Measurements from ENCODE around the gene DPYD.
A peak's percentile ranks its signal among the peaks of the same experiment; 100 is the strongest.

The DPYD gene

DNA sequence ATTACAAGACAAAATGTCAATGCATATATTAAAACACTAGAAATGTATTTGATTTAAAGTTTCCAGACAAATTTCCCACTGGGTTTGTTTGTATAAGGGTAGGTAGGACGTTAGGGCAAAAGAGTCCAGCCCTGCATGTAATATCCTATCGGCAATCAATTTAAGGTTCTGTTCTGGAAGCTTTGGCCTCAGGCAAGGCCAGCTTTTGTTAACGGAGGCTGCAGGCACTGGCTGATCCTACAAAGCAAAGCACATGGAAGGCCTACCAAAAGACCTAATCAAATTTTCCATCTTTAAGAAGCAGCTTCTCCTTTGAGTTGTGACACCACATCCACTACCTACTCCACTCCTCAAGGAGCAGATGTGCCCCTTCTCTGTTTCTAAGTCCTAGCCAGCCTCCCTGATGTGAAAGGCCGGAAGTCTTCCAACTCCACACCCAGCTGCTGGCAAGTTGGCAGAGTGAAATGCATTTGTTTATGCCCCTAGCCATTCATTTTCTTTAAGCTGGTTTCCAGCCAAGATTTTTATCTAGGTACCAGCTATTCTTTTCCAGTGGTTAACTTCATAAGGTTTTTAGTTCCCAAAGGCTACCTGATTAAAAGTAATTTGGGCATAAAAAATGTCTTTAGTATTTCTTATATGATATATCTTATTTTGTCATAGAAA is 746.7 kb downstream of the DPYD start:
- peak; percentile 64 for DNase-seq

GRCh38 chr1:97170300-97170699 is 750.5 kb downstream of the DPYD start:
- DNase-seq: no peak

GRCh38 chr1:97168056-97168455 is 752.8 kb downstream of the DPYD start:
- DNase-seq: no peak

- no peak for DNase-seq
Measured at GRCh38 chr1:97167246-97167645, 753.6 kb downstream of the DPYD start.

DNA sequence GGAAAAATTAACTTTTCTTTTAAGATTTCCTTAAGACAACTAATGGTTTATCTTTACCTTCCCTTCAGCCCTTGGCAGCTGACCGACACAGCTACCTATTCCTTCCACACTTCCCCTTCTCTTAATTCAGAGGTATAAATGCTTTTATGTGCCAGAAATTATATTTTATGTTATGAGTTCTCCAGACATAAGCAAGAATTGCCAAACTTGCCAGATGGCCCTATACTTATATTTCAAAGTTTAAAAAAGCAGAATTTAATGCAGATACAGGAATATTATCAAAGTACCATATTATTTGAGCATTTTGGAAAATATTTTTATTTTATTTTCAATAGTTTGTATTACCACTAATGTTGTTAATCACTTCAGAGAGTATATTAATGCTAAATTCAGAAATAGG is 754.2 kb downstream of the DPYD start:
- DNase-seq: no peak

DNA sequence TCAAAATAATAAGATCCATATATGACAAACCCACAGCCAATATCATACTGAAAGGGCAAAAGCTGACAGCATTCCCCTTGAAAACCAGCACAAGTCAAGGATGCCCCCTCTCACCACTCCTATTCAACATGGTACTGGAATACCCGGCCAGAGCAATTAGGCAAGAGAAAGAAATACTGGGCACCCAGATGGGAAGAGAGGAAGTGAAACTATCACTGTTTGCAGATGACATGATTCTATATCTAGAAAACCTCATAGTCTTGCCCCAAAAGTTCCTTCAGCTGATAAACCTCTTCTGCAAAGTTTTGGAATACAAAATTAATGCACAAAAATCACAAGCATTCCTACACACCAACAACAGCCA is 756.6 kb downstream of the DPYD start:
- no peak for DNase-seq

DNA sequence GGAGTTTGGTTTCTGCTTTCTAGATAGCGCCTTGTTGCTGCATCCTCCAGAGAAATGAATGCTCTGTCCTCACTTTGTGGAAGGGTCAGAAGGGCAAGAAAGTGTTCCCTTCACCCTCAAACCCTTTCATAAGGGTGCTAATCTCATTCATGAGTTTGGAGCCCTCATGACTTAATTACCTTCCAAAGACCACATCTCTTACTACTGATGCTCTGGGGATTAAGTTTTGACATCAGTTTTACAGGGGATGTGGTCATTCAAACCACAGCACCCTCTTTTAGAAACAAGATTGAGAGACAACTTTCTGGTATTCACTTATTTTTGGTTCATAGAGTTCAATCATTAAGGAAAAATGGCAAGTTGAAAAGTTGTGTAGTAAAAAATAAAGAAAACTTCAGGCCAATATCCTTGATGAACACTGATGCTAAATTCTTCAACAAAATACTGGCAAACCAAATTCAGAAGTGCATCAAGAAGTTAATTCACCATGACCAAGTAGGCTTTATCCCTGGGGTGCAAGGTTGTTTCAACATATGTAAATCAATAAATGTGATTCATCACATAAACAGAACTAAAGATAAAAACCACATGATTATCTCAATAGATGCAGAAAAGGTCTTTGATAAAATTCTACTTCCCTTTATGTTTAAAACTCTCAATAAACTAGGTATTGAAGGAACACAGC is 757.1 kb downstream of the DPYD start:
- no peak for DNase-seq

GRCh38 chr1:97160818-97161217 is 760.0 kb downstream of the DPYD start:
- DNase-seq: no peak

DNA sequence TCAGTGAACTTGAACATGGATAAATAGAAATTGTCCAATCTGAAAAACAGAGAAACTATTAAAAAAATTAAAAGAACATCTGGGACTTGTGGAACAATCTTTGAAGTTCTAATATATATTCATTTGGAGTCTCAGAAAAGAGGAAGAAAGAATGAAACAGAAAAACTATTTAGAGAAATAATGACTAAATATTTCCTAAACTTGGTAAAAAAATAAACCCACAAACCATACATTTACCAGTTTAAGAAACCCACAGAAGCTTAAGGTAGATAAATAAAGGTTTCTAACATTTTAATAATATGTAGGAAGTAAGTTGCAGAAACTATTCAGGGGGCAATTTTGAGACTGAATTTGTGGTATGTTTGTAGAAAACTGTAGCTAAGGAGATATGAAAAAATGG is 761.5 kb downstream of the DPYD start:
- DNase-seq: no peak

GRCh38 chr1:97158691-97159096 is 762.1 kb downstream of the DPYD start:
- DNase-seq: no peak

- DNase-seq: no peak
Measured at GRCh38 chr1:97157991-97158390, 762.8 kb downstream of the DPYD start.

GRCh38 chr1:97151651-97152050 is 769.2 kb downstream of the DPYD start:
- no peak for DNase-seq

DNA sequence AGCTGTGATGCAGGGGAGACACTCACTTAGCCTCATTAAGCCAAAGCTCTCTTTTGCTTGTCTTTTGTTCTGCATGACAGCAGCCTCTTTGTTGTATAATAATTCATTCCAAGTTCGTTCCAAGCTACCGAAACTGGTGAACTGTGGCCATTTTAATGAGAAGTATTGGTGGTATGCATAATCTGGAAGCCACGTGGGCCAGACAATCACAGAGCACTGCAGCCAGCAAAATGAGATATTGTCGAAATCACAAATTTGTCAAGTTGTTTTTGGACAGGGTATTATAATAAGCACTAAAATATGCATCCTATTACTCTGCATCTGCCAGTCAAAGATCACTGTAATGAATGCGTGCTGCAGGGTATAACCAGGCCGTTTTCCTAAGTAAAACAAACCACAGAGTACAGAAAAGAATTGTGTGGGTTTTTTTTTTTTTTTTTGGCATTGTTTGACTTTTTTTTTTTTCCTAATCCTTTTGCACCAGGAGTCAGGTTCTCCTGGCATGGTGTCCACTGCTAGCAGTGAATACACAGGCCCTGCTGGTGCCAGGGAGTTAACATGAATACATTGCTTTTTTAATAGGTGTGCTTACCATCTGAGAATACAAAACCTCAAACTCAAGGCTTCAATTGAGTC is 775.4 kb downstream of the DPYD start:
- DNase-seq: no peak

- DNase-seq: no peak
Measured at GRCh38 chr1:97144527-97144926, 776.3 kb downstream of the DPYD start.

- DNase-seq: no peak
Measured at GRCh38 chr1:97143236-97143882, 777.5 kb downstream of the DPYD start.

- no peak for DNase-seq
Measured at GRCh38 chr1:97140611-97141010, 780.2 kb downstream of the DPYD start.

GRCh38 chr1:97139512-97139911 is 781.3 kb downstream of the DPYD start:
- DNase-seq: no peak

- no peak for DNase-seq
Measured at GRCh38 chr1:97138515-97139032, 782.3 kb downstream of the DPYD start.

GRCh38 chr1:97137862-97138514 is 782.8 kb downstream of the DPYD start:
- DNase-seq: no peak

DNA sequence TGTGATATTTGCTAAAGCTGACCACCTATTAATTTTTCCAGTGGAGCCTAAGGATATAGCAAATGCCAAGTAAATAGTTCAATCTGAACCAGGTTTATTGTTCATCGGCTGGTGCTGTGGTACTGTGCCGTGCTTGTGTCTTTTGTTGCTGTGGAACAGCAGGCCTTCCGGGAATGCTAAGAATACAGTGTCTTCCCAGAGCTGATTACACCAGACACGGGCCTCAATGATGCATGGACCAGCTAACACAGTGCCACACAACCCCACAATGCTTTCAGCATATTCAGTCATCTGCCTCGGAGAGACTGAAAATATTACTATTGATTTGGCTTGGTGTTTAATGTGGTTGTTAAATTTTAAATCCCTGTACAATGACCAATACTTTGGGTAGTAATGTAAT is 783.8 kb downstream of the DPYD start:
- no peak for DNase-seq

- no peak for DNase-seq
Measured at GRCh38 chr1:97135972-97136371, 784.9 kb downstream of the DPYD start.

DNA sequence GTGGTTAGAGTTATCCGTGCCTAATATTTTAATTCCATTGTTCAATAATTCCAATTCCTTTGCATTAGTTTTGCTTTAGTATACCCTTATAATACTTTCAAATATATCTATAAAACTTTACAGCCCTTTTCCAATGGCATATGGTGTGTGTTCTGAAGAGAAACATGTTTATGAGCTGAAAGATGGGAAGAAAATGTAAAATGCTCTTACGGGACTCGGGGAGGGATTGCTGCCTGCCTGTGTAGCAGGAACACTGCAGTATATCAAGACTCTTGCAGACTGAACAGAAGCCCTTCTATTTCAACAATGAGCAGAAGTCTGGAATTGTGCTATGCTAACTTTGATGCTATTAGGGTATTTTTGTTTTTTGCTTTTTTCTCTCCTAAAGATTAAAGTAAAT is 792.4 kb downstream of the DPYD start:
- DNase-seq: no peak
